GM19438 (cell line): Measurements from ENCODE around the gene ILDR1.

Experiments
- ATAC-seq: cut with Tn5 transposase; IDR thresholded peaks from one replicate; pipeline ENCODE4 v1.9.1; 2021; ENCODE audit warnings: low read depth; ENCODE audit not compliant: unreplicated experiment

The ILDR1 gene

DNA sequence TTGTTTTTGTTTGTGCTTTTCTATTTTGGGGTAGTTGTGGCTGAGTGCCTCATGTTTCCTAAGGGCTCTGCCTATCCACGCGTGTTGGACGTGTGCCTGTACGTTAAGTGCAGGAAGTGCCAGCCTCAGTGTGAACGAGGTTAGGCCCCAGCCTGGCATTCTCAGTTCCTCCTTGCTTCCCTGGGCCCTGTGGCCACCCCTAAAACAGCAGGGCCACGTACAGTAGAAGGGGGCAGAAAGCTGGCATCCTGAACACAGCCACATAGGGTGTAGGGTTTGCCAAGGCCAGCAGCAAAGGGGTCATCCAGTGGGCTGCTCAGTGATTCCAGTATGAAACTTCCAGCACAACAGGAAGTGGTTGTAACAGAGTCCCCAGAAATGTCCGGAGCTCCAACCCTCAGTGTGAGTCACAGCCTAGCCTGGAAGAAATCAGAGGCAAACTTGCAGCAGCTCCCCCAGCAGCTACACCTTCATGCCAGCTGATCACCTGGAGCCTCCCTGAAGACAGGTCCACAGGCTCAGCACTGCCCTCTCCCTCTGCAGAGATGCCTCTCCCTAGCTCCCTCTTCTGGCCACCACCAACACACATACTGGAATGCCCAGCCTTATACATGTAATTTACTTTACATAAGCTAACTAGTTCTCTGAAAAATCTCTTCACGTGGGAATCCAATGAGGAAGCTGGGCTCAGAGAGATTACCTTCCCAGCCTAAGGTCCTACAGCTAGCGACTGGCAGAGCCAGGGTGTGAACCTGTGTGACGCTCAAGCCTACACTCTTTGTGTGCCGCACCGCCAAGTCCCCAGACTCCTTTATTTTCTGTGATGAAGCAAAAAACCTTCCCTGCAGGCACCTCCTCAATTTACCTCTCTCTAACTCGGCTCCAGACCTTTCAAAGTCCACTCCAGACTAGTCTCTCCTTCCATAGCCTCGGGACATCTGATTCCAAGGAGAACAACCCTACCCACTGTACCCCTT lies 26.6 kb downstream of the ILDR1 start:
- peak; percentile 43 for ATAC-seq

DNA sequence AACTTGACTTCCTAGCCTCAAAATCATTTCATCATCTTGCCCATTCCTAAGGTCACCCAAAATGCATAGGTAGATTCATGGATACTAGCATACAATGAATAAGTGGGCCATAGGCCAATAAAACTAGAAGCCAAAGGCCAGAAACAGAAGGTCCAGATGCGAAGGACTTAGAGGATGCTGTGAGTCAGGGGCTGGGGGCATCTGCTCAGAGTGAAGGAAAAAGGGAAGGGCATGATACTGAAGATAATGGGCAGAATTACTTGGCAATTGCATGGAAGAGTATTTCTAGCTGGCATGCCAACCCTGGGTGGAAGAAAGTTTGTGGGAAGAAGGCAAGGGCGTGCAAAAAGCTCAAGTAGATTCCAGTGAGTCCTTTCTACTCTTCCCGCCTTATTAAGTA lies 27.5 kb downstream of the ILDR1 start:
- ATAC-seq, result no peak

DNA sequence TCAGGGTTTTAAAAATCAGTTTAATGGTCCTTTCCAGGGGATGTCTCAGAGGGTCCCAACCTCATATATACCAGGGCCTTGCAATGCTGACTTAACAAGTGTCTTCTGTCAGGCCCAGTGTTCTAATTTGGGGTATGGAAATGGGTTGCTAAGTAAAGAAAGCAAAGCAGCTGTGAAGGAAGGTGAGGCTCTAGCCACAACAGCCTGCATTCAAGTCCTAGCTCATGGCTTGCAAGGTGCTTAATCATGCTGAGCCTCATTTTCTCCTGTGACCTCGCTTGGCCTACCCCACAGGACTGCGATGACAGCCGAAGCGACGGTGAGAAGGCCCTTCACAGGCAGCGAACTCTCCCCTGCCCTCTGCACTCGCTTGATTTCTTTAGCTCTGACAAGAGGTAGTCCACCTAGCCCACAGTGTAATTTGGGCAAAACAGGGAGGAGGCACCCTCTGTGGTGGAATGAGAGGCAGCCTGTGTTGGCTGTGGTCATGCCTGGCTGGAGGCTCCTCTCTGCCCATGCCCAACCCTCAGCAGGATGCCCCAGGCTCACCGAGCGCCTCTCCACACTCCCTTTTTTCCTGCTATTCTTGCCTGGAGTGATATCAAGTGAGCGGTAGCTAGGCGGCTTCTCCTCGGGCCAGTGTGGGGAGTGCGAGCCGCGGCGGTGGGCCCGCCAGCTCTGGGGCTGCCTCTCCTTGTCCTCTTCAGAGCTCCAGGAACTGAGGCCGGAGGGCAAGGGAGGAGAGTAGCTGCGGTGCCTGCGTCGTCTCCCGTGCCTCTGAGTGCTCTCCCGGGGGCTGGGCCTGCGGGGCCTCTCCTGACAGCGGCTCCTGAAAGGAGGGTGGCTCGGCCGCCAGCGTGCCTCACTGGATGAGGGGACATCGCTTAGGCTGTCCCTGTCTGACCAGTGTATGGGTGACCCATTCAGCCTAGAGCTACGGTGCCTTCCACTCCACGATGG lies 29.2 kb downstream of the ILDR1 start:
- peak; percentile 41 for ATAC-seq

DNA sequence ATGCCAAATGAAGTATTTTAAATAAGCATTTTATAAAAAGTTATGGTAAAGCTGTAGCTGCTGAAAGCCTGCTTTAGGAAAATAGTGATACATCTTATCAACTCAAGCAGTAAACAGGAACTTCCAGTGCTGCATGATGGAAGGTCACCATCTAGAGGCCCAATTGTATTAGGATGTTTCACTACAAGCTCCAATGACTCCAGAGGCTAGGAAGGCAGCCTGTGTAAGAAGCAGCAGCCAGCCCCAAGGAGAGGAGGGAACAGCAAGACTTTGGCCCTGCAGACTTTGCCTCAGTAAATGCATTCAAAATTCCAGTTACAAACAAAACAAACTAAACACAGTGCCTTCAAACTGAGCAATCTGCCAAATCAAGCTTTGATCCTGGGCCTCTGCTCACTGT lies 32.1 kb downstream of the ILDR1 start:
- no peak for ATAC-seq

DNA sequence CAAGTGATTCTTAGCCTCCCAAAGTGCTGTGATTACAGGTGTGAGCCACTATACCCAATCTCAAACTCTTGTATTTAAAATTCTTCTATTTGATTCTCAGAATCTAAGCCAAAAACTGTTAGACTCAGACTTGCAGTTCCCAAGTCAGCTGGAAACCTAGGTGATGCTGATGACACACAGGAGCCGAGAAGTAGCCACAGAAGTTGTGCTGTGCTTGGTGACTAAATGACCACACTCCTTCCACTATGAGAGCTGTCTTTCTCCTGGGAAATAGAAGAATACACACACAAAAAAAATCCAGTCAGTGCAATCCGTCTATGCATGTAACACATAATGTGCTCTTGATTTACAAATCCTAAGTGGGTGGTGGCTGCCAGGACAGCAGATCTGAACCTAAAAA lies 33.9 kb downstream of the ILDR1 start:
- ATAC-seq, result no peak

DNA sequence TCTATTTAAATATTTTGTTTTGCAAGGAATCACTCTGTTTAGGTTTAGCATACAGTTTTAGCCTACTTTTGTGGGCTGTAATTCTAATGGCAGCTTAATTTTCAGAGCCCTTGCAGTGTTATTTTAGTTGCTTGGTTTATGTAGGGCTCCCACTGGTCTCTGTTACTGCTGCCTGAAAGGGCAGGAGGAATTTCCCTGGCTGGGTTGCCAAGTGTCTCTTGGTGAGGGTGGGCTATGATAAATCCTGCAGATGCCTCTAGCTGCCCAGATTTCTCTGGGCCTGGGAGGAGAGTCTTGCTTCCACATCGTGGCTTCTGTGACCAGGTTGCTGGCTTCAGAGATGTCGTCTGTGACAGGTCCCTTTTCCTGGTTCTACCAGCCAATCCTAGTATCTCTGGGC lies 36.2 kb downstream of the ILDR1 start:
- no peak for ATAC-seq

DNA sequence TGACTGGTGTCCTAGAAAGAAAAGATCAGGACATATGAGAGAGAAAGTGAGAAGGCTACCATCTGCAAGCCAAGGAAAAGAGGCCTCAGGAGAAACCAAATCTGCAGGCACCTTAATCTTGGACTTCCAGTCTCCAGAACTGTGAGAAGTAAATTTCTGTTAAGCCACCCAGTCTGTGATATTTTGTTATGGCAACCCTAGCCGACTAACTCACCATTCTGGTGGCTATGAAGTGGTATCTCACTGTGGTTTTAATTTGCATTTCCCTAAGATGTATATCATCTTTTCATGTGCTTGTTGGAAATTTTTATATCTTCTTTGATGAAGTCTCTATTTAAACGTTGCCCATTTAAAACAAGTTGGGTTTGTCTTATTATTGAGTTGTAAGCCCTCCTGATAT lies 40.6 kb downstream of the ILDR1 start:
- ATAC-seq, result no peak

DNA sequence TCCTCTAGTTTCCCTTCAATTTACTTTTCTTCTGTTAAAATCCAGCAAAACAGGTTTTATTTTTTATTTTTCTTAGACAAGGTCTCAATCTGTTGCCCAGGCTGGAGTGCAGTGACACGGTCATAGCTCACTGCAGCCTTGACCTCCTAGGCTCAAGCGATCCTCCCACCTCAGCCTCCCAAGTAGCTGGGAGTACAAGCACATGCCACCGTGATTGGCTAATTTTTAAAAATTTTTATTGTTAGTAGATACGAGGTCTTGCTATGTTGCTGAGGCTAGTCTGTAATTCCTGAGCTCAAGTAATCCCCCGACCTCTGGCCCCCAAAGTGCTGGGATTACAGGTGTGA lies 41.6 kb downstream of the ILDR1 start:
- ATAC-seq, result no peak

DNA sequence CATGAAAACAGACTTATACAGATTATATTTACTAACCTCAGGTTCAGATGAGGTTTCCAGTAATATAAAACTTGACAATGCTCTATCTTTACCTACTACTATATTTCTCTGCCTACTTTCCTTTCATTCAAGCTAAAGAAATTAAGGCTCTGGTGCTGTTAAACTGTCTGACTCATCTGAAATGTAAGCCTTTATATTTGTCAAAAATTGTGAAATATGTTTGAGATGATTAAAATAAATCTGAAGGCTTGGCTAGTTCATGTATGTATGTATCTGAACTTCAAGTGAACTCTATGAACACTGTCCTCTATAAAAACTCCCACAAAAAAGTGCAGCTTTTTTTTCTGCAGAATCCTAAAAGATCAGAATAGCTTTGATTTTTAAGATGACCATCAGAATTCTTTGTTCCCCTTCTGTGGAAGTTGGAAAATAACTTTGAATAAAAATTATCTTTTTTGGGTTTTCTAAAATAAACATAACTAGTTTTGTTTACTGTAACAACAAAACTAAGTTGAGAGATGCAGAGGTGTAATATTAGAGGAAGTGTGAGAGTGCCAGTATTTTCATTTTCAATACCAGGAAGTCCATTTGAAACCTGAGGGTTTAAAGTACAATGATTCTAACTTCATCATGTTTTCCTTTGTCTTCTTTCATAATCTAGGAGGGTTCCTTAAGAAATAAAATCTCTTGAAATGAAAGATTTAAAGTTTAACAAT lies 42.2 kb downstream of the ILDR1 start:
- ATAC-seq, result no peak

DNA sequence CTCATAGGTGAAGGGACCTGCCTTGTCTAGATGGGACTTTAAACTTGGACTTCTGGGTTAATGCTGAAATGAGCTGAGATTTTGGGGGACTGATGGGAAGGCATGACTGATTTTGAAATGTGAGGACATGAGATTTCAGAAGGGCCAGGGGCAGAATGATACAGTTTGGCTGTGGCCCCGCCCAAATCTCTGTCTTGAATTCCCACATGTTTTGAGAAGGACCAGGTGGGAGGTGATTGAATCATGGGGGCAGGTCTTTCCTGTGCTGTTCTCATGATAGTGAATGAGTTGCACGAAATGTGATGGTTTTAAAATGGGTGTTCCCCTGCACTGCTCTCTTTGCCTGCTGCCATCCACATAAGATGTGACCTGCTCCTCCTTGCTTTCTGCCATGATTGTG lies 42.8 kb downstream of the ILDR1 start:
- no peak for ATAC-seq

DNA sequence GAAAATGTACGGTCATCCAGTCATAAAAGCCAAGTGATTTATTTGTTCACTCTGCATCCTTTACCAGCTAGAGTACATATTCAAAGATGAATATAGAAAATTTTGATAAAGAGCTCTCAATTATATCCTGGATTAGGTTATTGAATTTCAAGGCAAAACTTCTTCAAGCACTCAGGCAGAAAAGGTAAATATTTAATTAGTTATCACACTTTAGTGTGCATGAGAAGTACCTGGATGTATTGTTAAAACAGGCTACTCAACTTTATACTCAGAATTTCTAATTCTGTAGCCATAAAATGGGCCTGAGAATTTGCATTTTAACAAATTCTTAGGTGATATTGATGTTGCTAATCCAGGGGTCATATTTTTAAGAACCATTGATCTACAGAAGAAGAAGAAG lies 45.3 kb downstream of the ILDR1 start:
- no peak for ATAC-seq

DNA sequence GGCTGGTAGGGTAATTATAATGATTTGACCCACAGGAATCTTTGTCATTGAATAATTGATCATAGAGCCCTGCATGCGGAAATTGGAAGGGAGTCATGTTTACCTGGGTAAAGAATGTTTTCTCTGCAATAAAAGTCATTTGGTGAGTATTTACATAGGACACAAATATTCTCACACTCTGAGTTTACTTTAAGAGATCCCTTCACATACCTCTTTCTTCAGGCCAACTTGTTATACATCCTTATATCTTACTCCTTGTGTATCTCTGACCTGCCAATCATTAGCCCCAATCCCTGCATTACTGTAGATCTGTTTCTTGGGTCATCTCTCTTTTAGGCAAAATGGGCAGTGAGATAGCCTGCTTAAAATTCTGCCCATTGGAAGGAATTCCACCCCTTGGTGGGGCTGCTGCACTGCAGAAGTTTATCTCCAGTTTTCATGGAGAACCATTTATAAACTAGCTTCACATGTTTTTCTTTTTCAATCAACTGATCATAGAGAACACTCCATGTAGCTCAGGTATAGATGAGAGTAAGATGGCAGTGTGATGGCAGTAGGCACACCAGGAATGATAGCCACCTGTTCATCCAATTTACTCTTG lies 46.2 kb downstream of the ILDR1 start:
- ATAC-seq, result no peak

DNA sequence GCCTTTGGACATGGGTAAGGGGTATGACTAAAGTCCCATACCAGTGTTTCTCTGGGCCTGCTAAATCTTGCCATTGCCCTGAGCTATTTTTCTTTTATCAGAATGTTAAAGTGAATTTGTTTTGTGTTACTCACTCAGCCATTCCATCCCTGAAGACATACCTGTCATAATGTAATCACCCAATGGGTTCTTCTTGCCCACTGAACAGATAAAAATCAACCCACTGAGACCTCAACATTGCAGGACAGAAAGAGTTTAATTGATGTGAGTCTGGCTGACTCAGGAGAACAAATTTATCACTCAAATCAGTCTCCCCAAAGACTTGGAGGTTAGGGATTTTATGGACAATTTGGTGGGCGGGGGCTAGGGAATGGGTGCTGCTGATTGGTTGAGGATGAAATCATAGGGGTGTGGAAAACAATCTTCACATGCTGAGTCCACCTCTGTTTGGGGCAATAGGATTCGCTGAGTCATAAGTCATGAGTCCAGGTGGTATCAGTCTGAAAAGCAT lies 47.4 kb downstream of the ILDR1 start:
- no peak for ATAC-seq

DNA sequence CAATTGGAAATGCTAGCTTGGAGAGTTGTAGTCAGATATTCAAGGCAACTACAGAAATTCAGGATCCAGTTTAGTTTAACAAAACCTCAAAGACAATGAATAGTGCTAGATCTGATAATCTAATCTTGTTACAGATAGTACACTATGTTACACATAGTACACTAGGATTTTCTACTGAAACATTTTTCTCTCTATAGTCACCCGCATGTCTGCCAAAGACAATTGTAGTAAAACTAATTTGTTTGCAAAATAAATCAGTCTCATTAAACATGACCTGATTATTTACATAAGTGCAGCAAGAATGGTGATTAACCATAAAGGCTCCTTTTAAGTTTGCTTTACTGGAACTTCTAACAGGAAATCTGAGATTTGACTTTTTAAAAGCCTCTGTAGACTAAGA lies 52.0 kb downstream of the ILDR1 start:
- no peak for ATAC-seq

DNA sequence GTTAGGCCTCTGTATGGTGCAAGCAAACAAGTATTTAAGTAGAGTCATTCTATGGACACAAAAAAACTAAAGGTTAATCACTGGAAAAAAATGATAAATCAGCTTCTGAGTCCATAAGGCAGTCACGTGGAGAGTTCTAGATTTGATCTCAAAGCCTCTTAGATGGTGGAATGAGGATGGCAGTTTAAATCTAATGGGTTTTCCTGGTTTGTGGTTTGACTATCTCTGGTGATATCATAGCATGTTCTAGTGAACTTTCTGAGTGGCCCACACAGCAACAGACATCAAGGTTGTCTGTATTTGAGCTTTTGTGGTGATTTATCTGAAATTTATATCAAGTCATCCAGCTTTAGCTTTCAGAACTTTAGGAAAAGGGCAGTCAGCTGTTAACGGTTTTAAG lies 52.4 kb downstream of the ILDR1 start:
- no peak for ATAC-seq

DNA sequence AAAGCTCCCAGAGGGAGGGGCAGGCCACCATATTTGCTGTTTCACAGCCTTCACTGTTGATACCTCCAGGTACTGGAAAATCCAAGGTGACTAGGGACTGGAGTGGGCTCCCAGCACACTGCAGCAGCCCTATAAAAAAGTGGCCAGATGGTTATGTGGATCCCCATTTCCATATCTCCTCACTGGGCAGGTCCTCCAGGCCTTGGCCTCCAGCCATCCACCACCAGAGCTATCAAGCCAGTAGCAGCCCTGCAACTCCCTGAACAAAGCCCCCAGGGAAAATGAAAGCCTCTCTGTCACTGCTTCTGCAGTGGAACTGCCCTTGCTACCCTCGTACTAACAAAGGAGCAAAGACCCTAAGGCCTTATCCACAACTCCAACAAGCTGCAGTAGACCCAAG lies 58.4 kb downstream of the ILDR1 start:
- no peak for ATAC-seq

DNA sequence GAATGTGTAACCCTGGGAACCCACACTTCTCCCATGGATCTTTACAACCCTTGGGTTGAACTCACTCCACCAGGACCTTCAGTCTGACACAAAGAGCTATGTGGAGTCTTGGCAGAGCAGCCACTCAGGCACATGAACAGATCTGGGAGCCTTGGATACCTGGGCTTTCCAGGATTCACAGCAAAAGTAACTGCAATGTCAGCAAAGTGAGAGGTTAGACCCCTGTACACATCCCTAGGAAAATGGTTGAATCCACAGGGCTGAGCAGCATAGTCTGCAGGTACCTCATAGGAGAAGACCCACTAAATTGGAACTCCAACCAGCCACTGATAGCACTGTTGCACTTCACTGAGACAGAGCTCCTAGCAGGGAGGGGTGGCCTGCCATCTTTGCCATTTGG lies 59.6 kb downstream of the ILDR1 start:
- no peak for ATAC-seq

DNA sequence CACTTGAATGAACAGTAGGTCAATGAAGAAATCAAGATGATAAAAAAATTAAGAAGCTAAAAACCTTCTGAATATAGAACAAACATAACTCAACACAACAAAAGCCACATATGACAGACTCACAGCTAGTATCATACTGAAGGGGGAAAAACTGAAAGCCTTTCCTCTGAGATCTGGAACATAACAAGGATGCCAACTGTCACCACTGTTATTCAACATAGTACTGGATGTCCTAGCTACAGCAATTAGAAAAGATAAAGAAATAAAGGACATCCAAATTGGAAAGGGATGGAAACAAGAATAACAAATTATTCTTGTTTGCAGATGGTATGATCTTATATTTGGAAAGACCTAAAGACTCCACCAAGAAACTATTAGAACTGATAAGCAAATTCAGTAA lies 60.8 kb downstream of the ILDR1 start:
- ATAC-seq, result no peak

DNA sequence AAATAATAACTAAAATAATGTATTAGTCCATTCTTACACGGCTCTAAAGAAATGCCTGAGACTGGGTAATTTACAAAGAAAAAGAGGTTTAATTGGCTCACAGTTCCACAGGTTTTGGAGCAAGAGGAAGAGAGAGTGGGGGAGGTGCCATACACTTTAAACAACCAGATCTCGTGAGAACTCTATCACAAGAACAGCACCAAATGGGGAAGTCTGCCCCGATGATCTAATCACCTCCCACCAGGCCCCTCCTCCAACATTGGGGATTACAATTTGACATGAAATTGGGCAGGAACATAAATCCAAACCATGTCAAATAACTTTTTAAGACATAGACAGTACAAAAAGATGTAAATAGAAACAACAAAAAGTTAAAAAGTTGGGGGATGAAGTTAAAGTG lies 63.2 kb downstream of the ILDR1 start:
- ATAC-seq, result no peak

DNA sequence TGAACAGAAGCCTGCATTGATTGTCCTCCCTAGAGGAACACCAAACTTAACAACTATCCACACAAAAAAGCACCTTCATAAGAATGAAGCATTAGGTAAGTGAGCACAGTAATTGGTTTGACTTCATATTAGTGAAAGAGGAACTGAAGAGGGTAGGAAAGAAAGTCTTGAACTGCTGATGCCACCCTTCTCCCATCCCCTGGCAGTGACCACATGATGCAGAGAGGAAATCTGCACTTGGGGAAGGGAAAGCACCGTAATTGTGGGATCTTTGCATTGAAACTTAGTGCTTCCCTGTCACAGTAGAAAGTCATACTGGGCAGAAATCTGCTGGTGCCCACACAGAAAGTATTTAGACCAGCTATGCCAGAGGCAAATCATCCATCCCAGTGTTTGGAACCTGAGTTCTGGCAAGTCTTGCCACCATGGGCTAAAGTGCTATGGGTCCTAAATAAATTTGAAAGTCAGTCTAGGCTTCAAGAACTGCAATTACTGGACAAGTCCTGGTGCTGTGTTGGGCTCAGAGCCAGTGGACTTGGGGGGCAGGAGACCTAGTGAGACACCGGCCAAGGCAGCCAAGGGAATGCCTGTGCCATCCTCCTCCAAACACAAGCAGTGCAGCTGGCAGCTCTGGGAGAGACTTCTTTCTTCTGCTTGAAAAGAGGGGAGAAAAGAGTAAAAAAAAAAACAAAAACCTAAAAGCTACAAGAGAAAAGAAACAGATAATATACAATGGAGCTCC lies 64.2 kb downstream of the ILDR1 start:
- peak; percentile 60 for ATAC-seq
